Mesenchymal stem cell (in vitro differentiated cells and primary cell): ENCODE measurements around the gene ASTN2.

Experiments
- DNase-seq: peaks from one replicate; pipeline ENCODE4 v3.0.0-alpha.2; 2013
- H2AFZ ChIP-seq: one replicate; pipeline ENCODE4 v1.6.1; 2013; ENCODE audit warnings: low read depth, mild to moderate bottlenecking, control low read depth, inconsistent platforms, low read length, moderate library complexity
- H2AK5ac ChIP-seq: 2 replicates; pipeline ENCODE4 v1.6.1; 2013; ENCODE audit warnings: low read length, moderate library complexity, mild to moderate bottlenecking, inconsistent platforms; ENCODE audit not compliant: severe bottlenecking
- H2BK120ac ChIP-seq: one replicate; pipeline ENCODE4 v1.6.1; 2013; ENCODE audit warnings: low read depth, mild to moderate bottlenecking, inconsistent platforms, low read length, moderate library complexity
- H2BK12ac ChIP-seq, 2 experiments: one replicate each; pipeline ENCODE4 v1.6.1; 2013; ENCODE audit warnings: inconsistent platforms in 2 of 2, low read length in 2 of 2, mild to moderate bottlenecking in 2 of 2, moderate library complexity in 2 of 2, control low read depth in 1 of 2
- H2BK15ac ChIP-seq: one replicate; pipeline ENCODE4 v1.6.1; 2013; ENCODE audit warnings: mild to moderate bottlenecking, low read depth, inconsistent platforms; ENCODE audit not compliant: poor library complexity, severe bottlenecking
- H2BK5ac ChIP-seq: 2 replicates; pipeline ENCODE4 v1.6.1; 2013; ENCODE audit warnings: low read depth, mild to moderate bottlenecking, low read length, control low read depth, inconsistent platforms; ENCODE audit not compliant: poor library complexity, severe bottlenecking
- H3K14ac ChIP-seq, 2 experiments: one replicate each; pipeline ENCODE4 v1.6.1; 2013; ENCODE audit warnings: inconsistent platforms in 2 of 2, low read length in 2 of 2, control low read depth in 1 of 2, mild to moderate bottlenecking in 1 of 2, moderate library complexity in 1 of 2
- H3K18ac ChIP-seq, 2 experiments: one replicate each; pipeline ENCODE4 v1.6.1; 2013; ENCODE audit warnings: inconsistent platforms in 2 of 2, low read length in 2 of 2, control low read depth in 1 of 2, low read depth in 1 of 2, mild to moderate bottlenecking in 1 of 2
- H3K23ac ChIP-seq, 2 experiments: one replicate each; pipeline ENCODE4 v1.6.1; 2013; ENCODE audit warnings: inconsistent platforms in 2 of 2, low read length in 2 of 2, mild to moderate bottlenecking in 2 of 2, moderate library complexity in 2 of 2, control low read depth in 1 of 2
- H3K27ac ChIP-seq: 2 replicates; pipeline ENCODE4 v1.5.1; 2013; ENCODE audit warnings: mild to moderate bottlenecking, moderate library complexity, low read length, control low read depth, inconsistent platforms; ENCODE audit not compliant: poor library complexity, severe bottlenecking
- H3K27me3 ChIP-seq, 2 experiments: 2 replicates each; pipeline versions ENCODE4 v1.6.1 to v1.7.0; 2013; ENCODE audit warnings: low read length in 2 of 2, mild to moderate bottlenecking in 2 of 2, moderate library complexity in 2 of 2, control low read depth in 1 of 2, inconsistent platforms in 1 of 2; ENCODE audit not compliant: control insufficient read depth in 1 of 2, insufficient read depth in 1 of 2
- H3K36me3 ChIP-seq, 2 experiments: 2 replicates each; pipeline versions ENCODE4 v1.6.1 to v1.7.0; 2013; ENCODE audit warnings: low read length in 2 of 2, control low read depth in 1 of 2, inconsistent platforms in 1 of 2, low read depth in 1 of 2, mild to moderate bottlenecking in 1 of 2; ENCODE audit not compliant: insufficient read depth in 2 of 2, control insufficient read depth in 1 of 2
- H3K4ac ChIP-seq, 2 experiments: one replicate each; pipeline ENCODE4 v1.6.1; 2013; ENCODE audit warnings: inconsistent platforms in 2 of 2, low read length in 2 of 2, mild to moderate bottlenecking in 2 of 2, moderate library complexity in 2 of 2, control low read depth in 1 of 2, low read depth in 1 of 2
- H3K4me1 ChIP-seq: 2 replicates; pipeline ENCODE4 v1.6.1; 2013; ENCODE audit warnings: low read depth, low read length, control low read depth; ENCODE audit not compliant: control insufficient read depth, insufficient read depth
- H3K4me2 ChIP-seq: 2 replicates; pipeline ENCODE4 v1.6.1; 2013; ENCODE audit warnings: low read length, mild to moderate bottlenecking, inconsistent platforms; ENCODE audit not compliant: poor library complexity, severe bottlenecking
- H3K4me3 ChIP-seq, 2 experiments: 2 replicates each; pipeline versions ENCODE4 v1.5.1 to v1.7.0; 2013; ENCODE audit warnings: low read length in 2 of 2, mild to moderate bottlenecking in 2 of 2, control low read depth in 1 of 2, low read depth in 1 of 2; ENCODE audit not compliant: insufficient read depth in 1 of 2
- H3K79me1 ChIP-seq: replicated peaks from 2 replicates; pipeline ENCODE4 v1.6.1; 2013; ENCODE audit warnings: mild to moderate bottlenecking, control low read depth, low read length, inconsistent platforms; ENCODE audit not compliant: poor library complexity, severe bottlenecking
- H3K9ac ChIP-seq: 2 replicates; pipeline ENCODE4 v1.7.0; 2013; ENCODE audit warnings: mild to moderate bottlenecking, low read length, moderate library complexity
- H3K9me3 ChIP-seq: 2 replicates; pipeline ENCODE4 v1.7.0; 2013; ENCODE audit warnings: mild to moderate bottlenecking, low read length; ENCODE audit not compliant: control insufficient read depth
- H4K8ac ChIP-seq: one replicate; pipeline ENCODE4 v1.6.1; 2013; ENCODE audit warnings: inconsistent platforms, mild to moderate bottlenecking, low read length, moderate library complexity
- H4K91ac ChIP-seq: one replicate; pipeline ENCODE4 v1.6.1; 2013; ENCODE audit warnings: mild to moderate bottlenecking, low read length, inconsistent platforms
- WGBS: methylation state at CpG from one replicate; pipeline ENCODE4 v1.1.7; 2013; ENCODE audit warnings: mixed read lengths; 5-methylcytosine and 5-hydroxymethylcytosine counted together

ASTN2 gene

DNA sequence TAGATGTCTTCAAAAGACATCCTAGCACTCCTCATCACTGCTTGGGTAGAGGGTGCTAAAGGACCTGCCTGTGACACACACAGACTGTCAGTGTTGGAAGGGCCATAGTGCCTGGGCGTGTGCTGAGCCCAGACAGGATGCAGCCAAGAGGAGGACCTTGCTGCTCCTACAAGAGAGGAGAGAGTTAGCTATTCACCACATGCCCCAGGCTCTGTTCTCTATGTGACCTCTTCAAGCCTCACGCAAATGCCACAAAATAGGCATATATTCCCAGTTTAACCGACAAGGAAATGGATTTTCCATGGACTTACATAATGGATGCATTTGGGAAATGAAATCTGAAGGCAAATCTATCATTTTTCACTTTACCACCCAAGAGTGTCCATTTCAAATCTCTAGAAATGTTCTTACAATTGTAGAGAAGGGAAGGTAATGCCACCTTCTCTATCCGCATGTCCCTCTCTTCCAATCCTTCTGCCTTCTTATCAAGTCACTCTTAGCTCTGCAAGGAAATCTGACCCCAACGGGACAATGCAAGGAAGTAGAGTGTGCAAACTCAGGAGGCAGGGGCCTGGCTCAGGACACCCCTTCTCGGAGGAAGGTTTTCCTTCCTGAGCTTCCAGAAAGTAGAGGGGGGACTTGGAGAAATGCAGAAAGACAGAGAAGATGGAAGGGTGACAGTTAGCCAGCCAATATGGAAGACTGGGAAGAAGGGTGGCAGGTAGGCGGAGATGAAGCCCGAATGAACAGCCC is 678.3 kb downstream of the ASTN2 start:
- H3K4me1 ChIP-seq = peaks cover 1% of the 10 kb centered on the region
- no peak overlapping the region for H3K4me2 ChIP-seq
- H3K27me3 ChIP-seq = peaks cover 7 to 15% of the 10 kb centered on the region in 2 experiments
- H3K4me3 ChIP-seq = no peak overlapping the region
- peak overlapping the region; percentile 63 for H3K9ac ChIP-seq
- no peak overlapping the region for H3K27ac ChIP-seq
- H4K91ac ChIP-seq = no peak overlapping the region
- H2BK12ac ChIP-seq = no peak overlapping the region
- H2BK120ac ChIP-seq = no peak overlapping the region
- H2AK5ac ChIP-seq = no peak overlapping the region
- H4K8ac ChIP-seq = no peak overlapping the region
- no peak overlapping the region for H3K23ac ChIP-seq
- DNase-seq = no peak
- H3K4ac ChIP-seq = no peak overlapping the region
- no peak overlapping the region for H3K14ac ChIP-seq
- H2BK5ac ChIP-seq = no peak overlapping the region
- no peak overlapping the region for H3K18ac ChIP-seq
- WGBS = 59% methylated on average over 6 of the region's 8 CpGs
- no peaks in the 10 kb centered on the region for H3K9me3 ChIP-seq
- H2BK15ac ChIP-seq = no peak overlapping the region
- H2AFZ ChIP-seq = no peak overlapping the region
- no peaks in the 10 kb centered on the region for H3K79me1 ChIP-seq
- H3K36me3 ChIP-seq = no peaks in the 10 kb centered on the region

DNA sequence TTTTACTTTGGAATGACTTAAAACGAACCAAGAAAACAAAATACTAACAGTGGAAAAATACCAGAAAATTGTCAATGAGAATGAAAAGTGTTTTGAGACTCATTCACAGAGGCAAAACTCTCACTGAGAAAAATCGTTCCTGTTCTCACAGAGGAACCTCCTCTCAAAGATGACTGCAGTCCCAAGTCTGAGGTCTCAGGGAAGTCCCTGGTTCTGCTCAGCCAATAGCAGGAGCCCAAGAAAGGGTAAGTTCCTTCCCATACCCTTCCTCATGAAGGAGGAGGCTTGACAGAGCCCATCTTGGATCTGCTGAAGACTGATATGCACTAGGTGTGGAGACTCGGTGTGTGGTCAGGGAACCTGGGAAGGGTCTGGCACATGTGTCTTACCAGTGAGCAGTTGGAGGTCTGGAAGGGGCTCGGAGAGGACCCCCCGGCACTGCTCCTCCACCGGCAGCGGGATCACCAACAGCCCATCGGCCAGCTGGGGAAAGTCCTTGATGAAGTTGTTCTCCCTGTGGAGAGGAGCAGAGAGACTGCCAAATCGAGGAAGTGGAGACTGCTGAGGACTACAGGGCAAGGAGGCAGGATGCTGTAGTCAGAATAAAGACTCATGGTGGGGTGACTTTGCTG is 681.7 kb downstream of the ASTN2 start:
- 92% methylated on average over 8 of the region's 9 CpGs for WGBS
- H4K8ac ChIP-seq = no peak overlapping the region
- H4K91ac ChIP-seq = no peak overlapping the region
- no peak for DNase-seq
- H3K9me3 ChIP-seq = no peaks in the 10 kb centered on the region
- no peak overlapping the region for H2BK15ac ChIP-seq
- H3K4me1 ChIP-seq = peaks cover 1% of the 10 kb centered on the region
- H2BK5ac ChIP-seq = no peak overlapping the region
- no peaks in the 10 kb centered on the region for H3K36me3 ChIP-seq
- no peak overlapping the region for H2BK120ac ChIP-seq
- no peak overlapping the region for H3K23ac ChIP-seq
- no peak overlapping the region for H3K27ac ChIP-seq
- H3K4me2 ChIP-seq = no peak overlapping the region
- no peak overlapping the region for H2AFZ ChIP-seq
- H3K14ac ChIP-seq = no peak overlapping the region
- H2AK5ac ChIP-seq = no peak overlapping the region
- H3K9ac ChIP-seq = no peak overlapping the region
- H3K18ac ChIP-seq = no peak overlapping the region
- H3K4ac ChIP-seq = no peak overlapping the region
- H2BK12ac ChIP-seq = no peak overlapping the region
- H3K79me1 ChIP-seq = no peaks in the 10 kb centered on the region
- H3K4me3 ChIP-seq = no peak overlapping the region
- H3K27me3 ChIP-seq = peaks cover 7 to 9% of the 10 kb centered on the region in 2 experiments

DNA sequence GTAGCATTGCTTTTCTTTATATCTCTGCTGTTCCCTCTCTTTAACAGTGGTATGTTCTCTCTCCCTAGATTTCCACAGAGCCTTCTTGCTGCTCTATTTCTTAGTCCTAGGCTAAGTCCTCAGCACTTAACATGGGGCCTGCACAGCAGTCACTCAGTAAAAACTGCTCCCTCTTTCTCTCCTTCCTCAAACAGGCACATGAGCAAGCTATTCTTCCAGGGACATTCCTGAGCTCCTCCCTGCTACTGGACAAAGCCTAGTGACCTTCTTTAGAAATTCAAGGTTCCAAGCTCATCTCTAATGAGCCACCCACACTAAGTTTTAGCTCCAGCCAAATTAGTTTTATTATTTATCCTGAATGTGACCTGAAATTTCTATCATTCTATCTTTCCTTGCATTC is 688.3 kb downstream of the ASTN2 start:
- H2AFZ ChIP-seq = no peak overlapping the region
- no peak overlapping the region for H3K4me2 ChIP-seq
- H3K4me1 ChIP-seq = no peaks in the 10 kb centered on the region
- H2BK5ac ChIP-seq = no peak overlapping the region
- H3K79me1 ChIP-seq = no peaks in the 10 kb centered on the region
- no peak overlapping the region for H4K8ac ChIP-seq
- H3K14ac ChIP-seq = no peak overlapping the region
- H2BK120ac ChIP-seq = no peak overlapping the region
- no peak overlapping the region for H2BK15ac ChIP-seq
- no peak overlapping the region for H4K91ac ChIP-seq
- H3K27ac ChIP-seq = no peak overlapping the region
- no peak overlapping the region for H3K4me3 ChIP-seq
- H2AK5ac ChIP-seq = no peak overlapping the region
- H3K4ac ChIP-seq = no peak overlapping the region
- DNase-seq = no peak
- no peaks in the 10 kb centered on the region for H3K9me3 ChIP-seq
- no peak overlapping the region for H3K23ac ChIP-seq
- no peaks in the 10 kb centered on the region for H3K27me3 ChIP-seq
- H2BK12ac ChIP-seq = no peak overlapping the region
- no peak overlapping the region for H3K9ac ChIP-seq
- peaks cover 0 to 4% of the 10 kb centered on the region in 2 experiments for H3K36me3 ChIP-seq
- no peak overlapping the region for H3K18ac ChIP-seq

DNA sequence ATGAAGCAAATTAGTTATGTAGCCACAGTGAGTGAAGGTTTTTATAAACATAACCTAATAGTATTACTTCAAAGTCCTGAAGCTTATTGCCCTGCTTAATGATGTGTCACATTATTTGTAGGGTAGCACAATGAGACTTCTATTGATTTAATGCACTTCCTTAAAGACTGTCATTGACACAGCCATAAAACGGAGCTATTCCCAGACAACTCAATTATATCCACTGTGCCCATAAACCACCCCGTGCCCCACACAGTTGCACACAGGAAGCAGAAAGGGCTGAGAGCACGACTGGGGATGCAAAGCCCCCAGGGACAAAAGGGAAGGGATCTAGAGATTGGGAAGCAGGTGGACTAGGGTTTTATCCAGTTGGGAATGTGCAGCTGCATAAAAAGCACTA is 690.7 kb downstream of the ASTN2 start:
- Histone ChIP-seq H3K18ac (no peak overlapping the region), H3K4me2 (no peak overlapping the region), H3K9ac (no peak overlapping the region), H3K27me3 (no peaks in the 10 kb centered on the region), H4K8ac (no peak overlapping the region), H3K4me1 (no peaks in the 10 kb centered on the region), H2BK120ac (no peak overlapping the region), H4K91ac (no peak overlapping the region), H2AFZ (no peak overlapping the region), H3K27ac (no peak overlapping the region), H3K79me1 (no peaks in the 10 kb centered on the region), H2AK5ac (no peak overlapping the region), H2BK12ac (no peak overlapping the region), H3K4ac (no peak overlapping the region), H3K4me3 (no peak overlapping the region), H2BK5ac (no peak overlapping the region), H3K9me3 (no peaks in the 10 kb centered on the region), H2BK15ac (no peak overlapping the region), H3K36me3 (peaks cover 0 to 4% of the 10 kb centered on the region in 2 experiments), H3K14ac (no peak overlapping the region), H3K23ac (no peak overlapping the region)
- no peak for DNase-seq
- WGBS = no CpG with 5 or more reads among the region's 3 CpGs
